NCI-H524 treated with DMSO at 0.1 percent for 48 hours (cell line): ENCODE results near the gene TEC.
"Not testable (repeated sequence)": the region's sequence is repeated elsewhere in the genome, so short reads cannot be mapped to it uniquely, and the experiment has no call there.

Source experiments
- DNase-seq: peaks from one replicate; lab custom pipeline; 2025; lab: John Stamatoyannopoulos, UW

Gene TEC

GRCh38 chr4:48164561-48164960 lies 105.1 kb downstream of the TEC start:
- not testable (repeated sequence) for DNase-seq

DNA sequence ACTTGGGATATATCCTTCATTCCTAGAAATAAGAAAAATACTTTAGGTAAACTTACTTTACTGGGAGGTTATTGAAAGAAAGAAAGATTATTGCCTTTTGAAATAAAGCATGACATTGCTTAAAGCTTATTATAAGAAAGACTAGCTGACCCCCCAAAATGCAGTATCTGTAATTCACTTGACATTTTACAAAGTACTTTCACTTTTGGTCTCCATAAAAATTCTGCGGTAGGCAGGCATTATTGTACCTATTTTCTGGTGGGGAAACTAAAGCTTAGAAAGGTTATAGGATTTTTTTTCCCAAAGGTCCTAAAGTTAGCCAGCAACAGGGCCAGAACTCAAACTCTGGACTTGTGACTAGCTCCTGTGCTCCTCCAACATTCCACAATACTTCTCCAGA lies 105.9 kb downstream of the TEC start:
- no peak for DNase-seq

DNA sequence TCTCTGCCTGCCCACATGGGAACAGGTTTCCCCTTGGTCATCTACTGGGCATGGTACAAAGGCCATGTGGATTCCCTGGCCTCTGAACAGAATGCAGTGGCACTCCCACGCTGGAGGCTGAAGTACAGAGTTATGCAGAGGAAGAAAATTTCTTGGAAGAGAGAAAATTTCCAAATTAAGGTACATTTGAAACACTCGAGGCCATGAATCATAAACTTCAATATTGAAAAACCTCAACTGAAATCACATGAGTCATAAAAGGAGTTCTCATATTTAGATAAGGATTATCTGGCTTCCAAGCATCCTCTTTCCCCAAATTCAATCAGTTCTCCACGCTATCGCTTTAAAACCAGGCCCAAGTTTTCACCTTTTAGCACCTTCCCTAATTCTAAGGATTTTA lies 107.5 kb downstream of the TEC start:
- no peak for DNase-seq

GRCh38 chr4:48157271-48157670 lies 112.4 kb downstream of the TEC start:
- DNase-seq: no peak

- DNase-seq: no peak
Measured at GRCh38 chr4:48156423-48156822, 113.2 kb downstream of the TEC start.

GRCh38 chr4:48153791-48154550 lies 115.7 kb downstream of the TEC start:
- DNase-seq: no peak

DNA sequence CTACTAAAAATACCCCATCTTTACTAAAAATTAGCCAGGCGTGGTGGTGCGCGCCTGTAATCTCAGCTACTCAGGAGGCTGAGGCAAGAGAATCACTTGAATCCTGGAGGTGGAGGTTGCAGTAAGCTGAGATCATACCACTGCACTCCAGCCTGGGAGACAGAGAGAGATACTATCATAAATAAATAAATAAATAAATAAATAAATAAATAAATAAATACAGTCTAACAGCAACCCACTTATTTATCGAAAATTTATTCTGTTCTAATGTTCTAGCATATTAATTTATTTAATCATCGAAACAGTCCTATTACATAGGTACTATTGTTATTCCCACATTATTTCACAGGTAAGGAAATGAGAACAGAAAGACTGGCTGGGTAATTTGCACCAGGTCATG lies 117.4 kb downstream of the TEC start:
- DNase-seq: no peak

GRCh38 chr4:48149827-48150370 lies 119.7 kb downstream of the TEC start:
- DNase-seq: no peak

DNA sequence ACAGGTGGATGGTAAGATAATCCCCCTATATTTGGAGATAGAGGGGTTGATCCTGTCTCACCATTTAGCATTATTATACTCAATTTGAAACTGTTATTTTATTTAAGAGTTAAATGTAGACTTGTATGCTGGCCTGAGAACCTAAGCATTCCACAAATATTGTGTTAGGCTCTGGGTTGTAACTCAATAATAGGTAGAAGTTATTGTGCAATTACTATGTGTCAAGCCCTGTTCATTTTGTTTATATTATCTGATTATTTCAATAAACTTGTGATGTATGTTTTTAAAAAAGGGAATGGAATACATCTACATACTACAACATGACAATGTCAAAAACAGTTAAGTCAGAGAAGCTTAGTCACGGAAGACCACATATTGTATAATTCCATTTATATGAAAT lies 122.0 kb downstream of the TEC start:
- DNase-seq: no peak

DNA sequence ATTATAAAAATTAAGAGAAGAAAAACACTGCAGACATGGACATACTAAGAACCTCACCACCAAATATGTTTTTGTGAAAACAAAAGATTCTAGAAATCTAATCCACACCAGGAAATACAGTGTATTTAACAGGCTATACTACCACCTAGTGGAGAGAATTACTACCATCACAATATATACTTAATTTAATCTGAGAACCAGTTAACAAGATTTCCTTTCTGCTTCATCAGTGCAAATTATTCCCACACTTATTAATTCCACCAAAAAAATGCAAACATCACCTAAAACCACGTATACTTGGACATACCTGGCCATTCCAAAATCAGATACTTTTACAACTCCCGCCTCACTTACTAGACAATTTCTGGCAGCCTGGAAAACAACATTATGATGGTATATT lies 128.6 kb downstream of the TEC start:
- DNase-seq: peak; percentile 2

GRCh38 chr4:48139691-48140090 lies 129.9 kb downstream of the TEC start:
- DNase-seq: no peak

GRCh38 chr4:48138936-48139335 lies 130.7 kb downstream of the TEC start:
- DNase-seq: no peak

- no peak for DNase-seq
Measured at GRCh38 chr4:48138511-48138910, 131.1 kb downstream of the TEC start.

- no peak for DNase-seq
Measured at GRCh38 chr4:48137846-48138245, 131.8 kb downstream of the TEC start.

DNA sequence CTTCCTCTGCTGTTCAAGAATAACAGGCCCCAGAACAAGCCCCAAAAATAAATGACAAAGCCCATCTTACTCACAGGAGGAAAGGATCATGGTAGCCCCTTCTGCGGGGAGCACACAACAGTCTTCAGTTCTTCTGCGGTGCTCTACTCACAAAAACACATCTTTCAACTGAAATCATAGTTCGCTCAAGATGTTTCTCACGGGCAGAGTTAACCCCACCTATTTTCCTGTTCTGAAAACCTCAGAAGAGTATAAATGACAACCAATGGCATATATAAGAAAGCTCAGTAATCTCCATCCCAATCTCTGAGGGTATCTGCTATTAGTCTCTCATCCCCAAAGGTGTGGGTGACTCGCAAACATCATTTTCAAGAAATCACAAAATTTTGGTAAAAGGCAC lies 135.6 kb downstream of the TEC start, which contains the start of gene TXK:
Gene TXK, minus strand, starts transcription at position 170 of the 400 bp plus-strand sequence. Its CDS starts 80 bp downstream, at position 90.
- no peak for DNase-seq

DNA sequence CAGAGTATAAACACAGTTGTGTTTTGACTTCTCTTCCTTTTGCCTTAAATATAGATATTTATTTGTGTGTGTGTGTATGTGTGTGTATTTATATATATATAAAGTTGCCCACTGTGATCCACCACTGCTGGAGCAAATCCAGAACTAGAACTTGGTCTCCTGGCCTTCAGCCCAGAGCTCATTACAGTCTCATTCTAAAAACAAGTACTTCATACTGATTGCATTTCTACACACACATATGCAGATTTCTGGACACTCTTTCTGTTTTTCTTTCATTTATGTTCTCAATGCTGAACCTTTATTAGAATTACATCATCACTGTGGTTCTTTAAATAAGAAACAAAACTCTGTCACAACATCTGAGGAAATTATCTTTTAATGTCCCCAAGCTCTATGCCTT lies 136.0 kb downstream of the TEC start:
- DNase-seq: no peak

DNA sequence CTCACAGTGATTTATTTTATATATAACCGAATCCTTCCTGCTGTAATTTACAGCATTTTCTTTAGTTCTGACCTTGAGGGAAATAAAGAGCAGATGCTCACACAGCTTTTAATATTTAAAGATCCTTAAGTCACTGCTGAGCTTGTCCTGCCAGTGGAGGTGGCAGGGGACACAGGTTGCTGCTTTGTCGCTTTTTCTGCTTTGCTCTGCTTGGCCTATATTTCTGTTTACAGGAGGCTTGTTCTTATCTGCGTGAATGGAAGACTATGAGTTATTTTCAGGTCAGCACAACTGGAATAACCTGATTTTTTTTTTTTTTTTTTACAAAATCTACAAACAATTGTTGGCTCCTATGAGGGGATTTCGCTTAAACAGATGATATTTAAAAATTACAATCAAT lies 137.9 kb downstream of the TEC start:
- no peak for DNase-seq

GRCh38 chr4:48130100-48130499 lies 139.5 kb downstream of the TEC start:
- no peak for DNase-seq

GRCh38 chr4:48129307-48130014 lies 140.2 kb downstream of the TEC start:
- DNase-seq: no peak

- peak; percentile 65 for DNase-seq
Measured at GRCh38 chr4:48127682-48128404, 141.8 kb downstream of the TEC start.

DNA sequence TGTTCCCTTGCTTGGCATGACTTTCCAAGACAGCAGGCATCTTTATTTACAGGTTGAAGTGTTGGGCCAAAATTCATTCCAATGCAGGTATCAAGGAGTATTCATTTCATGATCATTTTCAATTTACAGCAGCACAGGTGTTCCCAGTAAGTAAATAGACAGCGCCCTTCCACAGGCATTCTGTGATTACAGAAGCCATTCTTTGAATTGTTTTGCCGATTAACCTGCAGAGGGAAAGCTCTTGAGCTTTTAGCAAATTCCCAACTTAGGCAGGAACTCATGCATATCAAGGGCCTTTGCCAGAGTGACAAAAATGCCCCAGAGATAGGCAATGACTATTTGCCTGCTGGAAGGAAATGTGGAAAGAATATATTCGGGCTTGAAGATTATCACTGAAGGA lies 142.4 kb downstream of the TEC start:
- DNase-seq: no peak

DNA sequence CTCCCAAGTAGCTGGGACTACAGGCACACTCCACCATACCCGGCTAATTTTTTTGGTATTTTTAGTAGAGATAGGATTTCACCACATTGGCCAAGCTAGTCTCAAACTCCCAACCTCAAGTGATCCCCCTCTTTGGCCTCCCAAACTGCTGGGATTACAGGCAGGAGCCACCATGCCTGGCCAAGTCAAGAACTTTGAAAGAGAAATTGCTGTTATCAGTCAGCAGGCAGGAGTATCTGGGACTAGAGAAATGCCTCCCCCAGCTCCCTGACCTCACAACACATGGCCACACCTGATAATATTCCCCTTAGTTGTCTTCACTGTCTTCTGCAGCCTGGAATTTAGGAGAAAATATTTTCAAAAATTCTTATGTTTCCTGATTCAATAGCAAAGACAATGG lies 143.0 kb downstream of the TEC start:
- DNase-seq: no peak

GRCh38 chr4:48124870-48125269 lies 144.8 kb downstream of the TEC start:
- DNase-seq: no peak
